Mesendoderm (in vitro differentiated cells): ENCODE results near the gene ADARB2.

Experiments used
- DNase-seq: peaks from one replicate; pipeline ENCODE4 v3.0.0; 2013
- H2AK5ac ChIP-seq: 2 replicates; pipeline ENCODE4 v1.6.1; 2013; ENCODE audit warnings: low read length, inconsistent platforms
- H2BK120ac ChIP-seq: 2 replicates; pipeline ENCODE4 v1.6.1; 2013; ENCODE audit warnings: low read depth, mild to moderate bottlenecking, low read length, moderate library complexity, mixed read lengths
- H2BK15ac ChIP-seq: replicated peaks from 2 replicates; pipeline ENCODE4 v1.6.1; 2013; ENCODE audit warnings: low read depth, mild to moderate bottlenecking, moderate library complexity
- H2BK5ac ChIP-seq: 2 replicates; pipeline ENCODE4 v1.6.1; 2013; ENCODE audit warnings: low read length, inconsistent platforms
- H3K18ac ChIP-seq: 2 replicates; pipeline ENCODE4 v1.6.1; 2013; ENCODE audit warnings: mild to moderate bottlenecking, low read length, mixed read lengths
- H3K23ac ChIP-seq: one replicate; pipeline ENCODE4 v1.6.1; 2013; ENCODE audit warnings: low read length
- H3K27ac ChIP-seq: 2 replicates; pipeline ENCODE4 v1.5.1; 2013; ENCODE audit warnings: low read depth, mild to moderate bottlenecking, inconsistent platforms, low read length, moderate library complexity
- H3K27me3 ChIP-seq: 2 replicates; pipeline ENCODE4 v1.6.1; 2013; ENCODE audit warnings: low read length, control low read depth, mild to moderate bottlenecking, inconsistent platforms; ENCODE audit not compliant: insufficient read depth, poor library complexity
- H3K36me3 ChIP-seq: 2 replicates; pipeline ENCODE4 v1.6.1; 2013; ENCODE audit warnings: low read length, inconsistent platforms; ENCODE audit not compliant: control insufficient read depth, insufficient read depth
- H3K4ac ChIP-seq: one replicate; pipeline ENCODE4 v1.6.1; 2013; ENCODE audit warnings: low read depth, mild to moderate bottlenecking, low read length, moderate library complexity
- H3K4me1 ChIP-seq: 2 replicates; pipeline ENCODE4 v1.6.1; 2013; ENCODE audit warnings: low read depth, low read length, inconsistent platforms; ENCODE audit not compliant: control insufficient read depth
- H3K4me2 ChIP-seq: 2 replicates; pipeline ENCODE4 v1.6.1; 2013; ENCODE audit warnings: low read length
- H3K4me3 ChIP-seq: 2 replicates; pipeline ENCODE4 v1.5.1; 2013; ENCODE audit warnings: mild to moderate bottlenecking, low read length
- H3K56ac ChIP-seq: one replicate; pipeline ENCODE4 v1.6.1; 2013; ENCODE audit warnings: low read length
- H3K79me1 ChIP-seq: 2 replicates; pipeline ENCODE4 v1.6.1; 2013; ENCODE audit warnings: low read length, inconsistent platforms
- H3K79me2 ChIP-seq: 2 replicates; pipeline ENCODE4 v1.6.1; 2013; ENCODE audit warnings: mild to moderate bottlenecking, low read length; ENCODE audit not compliant: control insufficient read depth, insufficient read depth
- H3K9ac ChIP-seq: 2 replicates; pipeline ENCODE4 v1.6.1; 2013; ENCODE audit warnings: low read length, inconsistent platforms
- H4K5ac ChIP-seq: one replicate; pipeline ENCODE4 v1.6.1; 2013; ENCODE audit warnings: low read length
- H4K8ac ChIP-seq: one replicate; pipeline ENCODE4 v1.6.1; 2013; ENCODE audit warnings: low read depth, mild to moderate bottlenecking, control low read depth, low read length, moderate library complexity
- WGBS: extraction: QIAGEN DNeasy Blood & Tissue Kit; methylation state at CpG from one replicate; pipeline ENCODE4 v1.1.7; 2013; ENCODE audit warnings: low lambda C conversion rate, missing lambda C conversion rate; ENCODE audit not compliant: insufficient coverage; ENCODE audit errors: extremely low coverage; 5-methylcytosine and 5-hydroxymethylcytosine counted together

Gene ADARB2

GRCh38 chr10:1182280-1183032 is 554.9 kb downstream of the ADARB2 start:
- no peak overlapping the region for H2BK15ac ChIP-seq
- H3K18ac ChIP-seq: no peak overlapping the region
- no peak overlapping the region for H3K4me3 ChIP-seq
- no peak overlapping the region for H3K4ac ChIP-seq
- H3K79me1 ChIP-seq: no peaks in the 10 kb centered on the region
- H3K4me1 ChIP-seq: no peaks in the 10 kb centered on the region
- no CpG with 5 or more reads among the region's 30 CpGs for WGBS
- H3K9ac ChIP-seq: no peak overlapping the region
- H2AK5ac ChIP-seq: no peak overlapping the region
- no peak overlapping the region for H3K27ac ChIP-seq
- no peak overlapping the region for H2BK5ac ChIP-seq
- H3K56ac ChIP-seq: no peak overlapping the region
- H3K79me2 ChIP-seq: no peaks in the 10 kb centered on the region
- no peak overlapping the region for H2BK120ac ChIP-seq
- H3K36me3 ChIP-seq: no peaks in the 10 kb centered on the region
- no peaks in the 10 kb centered on the region for H3K27me3 ChIP-seq
- no peak overlapping the region for H3K4me2 ChIP-seq
- DNase-seq: no peak
- H3K23ac ChIP-seq: no peak overlapping the region
- H4K5ac ChIP-seq: no peak overlapping the region
- H4K8ac ChIP-seq: no peak overlapping the region

GRCh38 chr10:1180836-1181235 is 556.5 kb downstream of the ADARB2 start:
- no peak overlapping the region for H3K56ac ChIP-seq
- H2BK5ac ChIP-seq: no peak overlapping the region
- no peak overlapping the region for H4K8ac ChIP-seq
- no peak overlapping the region for H4K5ac ChIP-seq
- no peak overlapping the region for H3K27ac ChIP-seq
- H3K79me1 ChIP-seq: no peaks in the 10 kb centered on the region
- no peak overlapping the region for H2AK5ac ChIP-seq
- DNase-seq: peak; percentile 54
- no peaks in the 10 kb centered on the region for H3K4me1 ChIP-seq
- no peaks in the 10 kb centered on the region for H3K36me3 ChIP-seq
- H2BK15ac ChIP-seq: no peak overlapping the region
- WGBS: no CpG with 5 or more reads among the region's 11 CpGs
- no peak overlapping the region for H3K18ac ChIP-seq
- H3K9ac ChIP-seq: peak overlapping the region; percentile 22
- H3K4ac ChIP-seq: no peak overlapping the region
- no peaks in the 10 kb centered on the region for H3K79me2 ChIP-seq
- no peak overlapping the region for H2BK120ac ChIP-seq
- no peak overlapping the region for H3K4me2 ChIP-seq
- no peak overlapping the region for H3K4me3 ChIP-seq
- no peaks in the 10 kb centered on the region for H3K27me3 ChIP-seq
- H3K23ac ChIP-seq: no peak overlapping the region

DNA sequence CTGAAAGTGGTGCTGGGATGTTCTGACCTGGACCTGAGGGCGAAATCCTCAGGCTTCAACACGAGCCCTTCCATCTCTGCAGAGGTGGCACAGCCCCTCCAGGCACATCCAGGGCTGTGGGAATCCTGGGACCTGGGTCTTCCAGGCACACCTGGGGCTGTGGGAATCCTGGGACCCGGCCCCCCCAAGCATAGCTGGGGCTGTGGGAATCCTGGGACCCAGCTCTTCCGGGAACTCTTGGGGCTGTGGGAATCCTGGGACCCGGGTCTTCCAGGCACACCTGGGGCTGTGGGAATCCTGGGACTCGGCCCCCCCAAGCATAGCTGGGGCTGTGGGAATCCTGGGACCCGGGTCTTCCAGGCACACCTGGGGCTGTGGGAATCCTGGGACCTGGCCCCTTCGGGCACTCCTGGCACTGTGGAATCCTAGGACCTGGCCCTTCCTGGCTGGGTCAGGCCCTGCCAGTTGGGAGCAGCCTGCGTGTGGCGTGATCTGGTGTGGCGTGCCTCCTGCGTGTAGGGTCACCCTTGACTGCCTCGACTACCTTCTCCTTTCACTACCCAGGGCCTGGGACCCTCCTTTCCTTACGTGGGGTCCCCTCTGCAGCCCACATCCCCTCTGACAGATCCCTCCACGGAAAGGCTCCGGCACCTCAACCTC is 557.1 kb downstream of the ADARB2 start:
- H3K4me1 ChIP-seq: no peaks in the 10 kb centered on the region
- H3K9ac ChIP-seq: no peak overlapping the region
- no peak overlapping the region for H4K5ac ChIP-seq
- H3K4me3 ChIP-seq: no peak overlapping the region
- no peak overlapping the region for H4K8ac ChIP-seq
- H3K79me1 ChIP-seq: no peaks in the 10 kb centered on the region
- H2AK5ac ChIP-seq: no peak overlapping the region
- H3K27ac ChIP-seq: no peak overlapping the region
- peak overlapping the region; percentile 2 for H3K56ac ChIP-seq
- WGBS: no CpG with 5 or more reads among the region's 16 CpGs
- no peak overlapping the region for H3K4me2 ChIP-seq
- no peak overlapping the region for H3K23ac ChIP-seq
- no peak overlapping the region for H2BK5ac ChIP-seq
- H3K79me2 ChIP-seq: no peaks in the 10 kb centered on the region
- DNase-seq: no peak
- no peaks in the 10 kb centered on the region for H3K27me3 ChIP-seq
- H3K18ac ChIP-seq: no peak overlapping the region
- H2BK15ac ChIP-seq: no peak overlapping the region
- H2BK120ac ChIP-seq: no peak overlapping the region
- no peak overlapping the region for H3K4ac ChIP-seq
- no peaks in the 10 kb centered on the region for H3K36me3 ChIP-seq

DNA sequence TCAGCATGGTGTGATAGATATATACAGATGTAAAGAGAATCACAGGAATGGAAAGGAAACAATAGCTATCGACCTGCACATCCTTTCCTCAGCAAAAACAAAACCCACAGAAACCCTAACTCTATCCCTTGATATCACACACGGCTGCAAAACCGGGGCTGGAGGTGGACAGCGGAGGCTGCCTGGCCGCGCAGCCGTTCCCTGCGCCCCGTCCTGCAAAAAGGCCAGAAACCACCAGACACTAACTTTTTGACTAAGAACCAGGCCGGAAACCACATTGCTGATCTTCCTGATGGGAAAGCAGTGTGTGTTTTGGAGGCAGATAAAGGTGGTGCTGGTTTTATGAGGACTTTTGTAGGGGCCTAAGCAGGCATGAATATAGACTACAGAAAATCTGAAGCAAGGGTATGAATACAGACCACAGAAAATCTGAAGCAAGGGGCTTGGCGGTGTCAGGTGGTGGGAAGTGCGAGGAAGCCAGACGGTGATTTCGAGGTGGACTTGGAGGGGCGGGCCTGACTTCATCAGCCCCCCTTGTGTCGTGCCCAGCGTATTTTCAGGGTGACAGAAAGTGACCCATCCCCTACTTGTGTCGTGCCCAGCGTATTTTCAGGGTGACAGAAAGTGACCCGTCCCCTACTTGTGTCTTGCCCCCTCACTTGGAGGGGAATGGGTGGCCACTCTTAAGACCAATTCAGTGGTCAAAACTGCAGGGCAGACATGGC is 557.8 kb downstream of the ADARB2 start:
- no peak overlapping the region for H2BK5ac ChIP-seq
- H2AK5ac ChIP-seq: no peak overlapping the region
- H2BK120ac ChIP-seq: no peak overlapping the region
- no peaks in the 10 kb centered on the region for H3K4me1 ChIP-seq
- H3K27ac ChIP-seq: no peak overlapping the region
- no peak overlapping the region for H3K4me2 ChIP-seq
- H2BK15ac ChIP-seq: no peak overlapping the region
- H3K23ac ChIP-seq: no peak overlapping the region
- no peaks in the 10 kb centered on the region for H3K36me3 ChIP-seq
- H3K27me3 ChIP-seq: no peaks in the 10 kb centered on the region
- H3K79me1 ChIP-seq: no peaks in the 10 kb centered on the region
- H3K56ac ChIP-seq: no peak overlapping the region
- H4K8ac ChIP-seq: no peak overlapping the region
- WGBS: no CpG with 5 or more reads among the region's 20 CpGs
- H4K5ac ChIP-seq: no peak overlapping the region
- DNase-seq: no peak
- no peak overlapping the region for H3K4me3 ChIP-seq
- no peak overlapping the region for H3K18ac ChIP-seq
- H3K9ac ChIP-seq: no peak overlapping the region
- no peaks in the 10 kb centered on the region for H3K79me2 ChIP-seq
- no peak overlapping the region for H3K4ac ChIP-seq

DNA sequence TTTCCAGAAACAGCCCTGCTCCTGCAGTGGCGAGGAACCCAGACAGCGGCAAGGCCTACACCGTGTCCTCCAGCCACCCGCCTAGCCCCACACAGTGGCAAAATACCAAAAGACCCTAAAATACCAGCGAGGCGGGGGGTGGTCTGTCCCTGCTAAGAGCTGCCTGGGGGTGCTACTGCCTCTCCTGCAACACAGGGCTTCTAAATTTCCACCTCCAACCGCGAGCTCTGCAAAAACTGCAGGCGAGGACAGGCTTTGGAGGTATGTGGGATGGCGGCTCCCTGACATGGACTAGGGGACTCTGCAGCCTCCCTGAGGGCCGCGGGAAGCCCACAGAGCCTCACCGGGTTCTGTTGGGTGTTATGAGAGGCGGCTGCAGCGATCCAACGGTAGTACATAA is 558.8 kb downstream of the ADARB2 start:
- no peak overlapping the region for H2BK15ac ChIP-seq
- H3K27ac ChIP-seq: no peak overlapping the region

More for the DNA sequence above, 558.8 kb downstream of the ADARB2 start:
- Histone ChIP-seq H3K79me1 (no peaks in the 10 kb centered on the region), H3K4me3 (no peak overlapping the region), H3K79me2 (no peaks in the 10 kb centered on the region), H4K8ac (no peak overlapping the region), H2BK120ac (no peak overlapping the region), H3K9ac (no peak overlapping the region), H3K27me3 (no peaks in the 10 kb centered on the region), H2BK5ac (no peak overlapping the region), H4K5ac (no peak overlapping the region), H3K4me1 (no peaks in the 10 kb centered on the region), H3K4ac (no peak overlapping the region), H3K56ac (no peak overlapping the region), H3K36me3 (no peaks in the 10 kb centered on the region), H3K18ac (no peak overlapping the region), H3K4me2 (no peak overlapping the region), H2AK5ac (no peak overlapping the region), H3K23ac (no peak overlapping the region)
- DNase-seq: no peak
- WGBS: no CpG with 5 or more reads among the region's 16 CpGs
